Measurements from ENCODE around the gene GAL3ST2.
"Not testable (repeated sequence)": the region's sequence is repeated elsewhere in the genome, so short reads cannot be mapped to it uniquely, and the experiment has no call there.

GAL3ST2 gene

GRCh38 chr2:241776336-241777169, at the start of gene GAL3ST2:
GAL3ST2 (plus strand) TSS chr2:241776822; CDS start chr2:241776956, 134 bp downstream.
- no peak for DNase-seq

GRCh38 chr2:241728000-241728399, 48.6 kb upstream of the GAL3ST2 start:
- DNase-seq, result no peak

GRCh38 chr2:241728627-241729026, 48.0 kb upstream of the GAL3ST2 start:
- DNase-seq, result no peak

GRCh38 chr2:241729868-241730267, 46.8 kb upstream of the GAL3ST2 start:
- no peak for DNase-seq

- no peak for DNase-seq
Observed at GRCh38 chr2:241730671-241731293, 45.8 kb upstream of the GAL3ST2 start.

GRCh38 chr2:241732513-241733186, 44.0 kb upstream of the GAL3ST2 start:
- not testable (repeated sequence) for DNase-seq

GRCh38 chr2:241733391-241734207, 43.0 kb upstream of the GAL3ST2 start:
- no peak for DNase-seq

- DNase-seq, result no peak
Observed at GRCh38 chr2:241734208-241734466, 42.5 kb upstream of the GAL3ST2 start.

GRCh38 chr2:241734467-241735208, 42.0 kb upstream of the GAL3ST2 start, which contains the start of gene D2HGDH:
D2HGDH (plus strand) TSS chr2:241734630; CDS start chr2:241735225, 595 bp downstream.
- DNase-seq, result peak; percentile 75

- no peak for DNase-seq
Observed at GRCh38 chr2:241736111-241736510, 40.5 kb upstream of the GAL3ST2 start.

GRCh38 chr2:241738040-241738686, 38.5 kb upstream of the GAL3ST2 start:
- DNase-seq, result no peak

- DNase-seq, result no peak
Observed at GRCh38 chr2:241739177-241739576, 37.4 kb upstream of the GAL3ST2 start.

GRCh38 chr2:241739651-241740050, 37.0 kb upstream of the GAL3ST2 start:
- no peak for DNase-seq

- DNase-seq, result no peak
Observed at GRCh38 chr2:241741016-241741415, 35.6 kb upstream of the GAL3ST2 start.

GRCh38 chr2:241742320-241742939, 34.2 kb upstream of the GAL3ST2 start:
- no peak for DNase-seq

GRCh38 chr2:241743008-241743407, 33.6 kb upstream of the GAL3ST2 start:
- not testable (repeated sequence) for DNase-seq

GRCh38 chr2:241743620-241744019, 33.0 kb upstream of the GAL3ST2 start:
- DNase-seq, result no peak

- no peak for DNase-seq
Observed at GRCh38 chr2:241744028-241744754, 32.4 kb upstream of the GAL3ST2 start.

GRCh38 chr2:241745276-241745675, 31.3 kb upstream of the GAL3ST2 start:
- no peak for DNase-seq

- no peak for DNase-seq
Observed at GRCh38 chr2:241746084-241746483, 30.5 kb upstream of the GAL3ST2 start.
